Keratinocyte (primary cell): Measurements from ENCODE around the gene UCKL1. TPM values are rescaled to one million over a fixed set of nuclear protein-coding genes. Genes with fewer than 3 reads are reported as not detected.
A peak's percentile ranks its signal among the peaks of the same experiment; 100 is the strongest.

Experiments
- DNase-seq: peaks from one replicate; pipeline ENCODE4 v3.0.0-alpha.2; 2011; ENCODE audit warnings: low read depth, missing footprints, low spot score
- FAIRE-seq: peaks from 2 replicates; lab custom pipeline; 2011; peaks lifted over from hg19 to GRCh38; lab: Jason Lieb, UNC
- H2AFZ ChIP-seq: 2 replicates; pipeline ENCODE4 v1.6.0; 2012; ENCODE audit warnings: low read length, control low read depth, inconsistent platforms; ENCODE audit not compliant: control insufficient read depth
- H3K27ac ChIP-seq: 2 replicates; pipeline ENCODE4 v1.5.1; 2011; ENCODE audit warnings: low read length; ENCODE audit not compliant: control insufficient read depth, insufficient read depth
- H3K27me3 ChIP-seq: 3 replicates; pipeline ENCODE4 v1.6.0; 2011; ENCODE audit warnings: low read length; ENCODE audit not compliant: control insufficient read depth, insufficient read depth; ENCODE audit errors: extremely low read depth
- H3K36me3 ChIP-seq, 2 experiments: 2 replicates in 1 of 2; 3 replicates in 1 of 2; pipeline ENCODE4 v1.5.1; 2011; ENCODE audit warnings: low read length in 2 of 2, mild to moderate bottlenecking in 1 of 2; ENCODE audit not compliant: control insufficient read depth in 2 of 2, insufficient read depth in 2 of 2; ENCODE audit errors: extremely low read depth in 1 of 2
- H3K4me1 ChIP-seq: 3 replicates; pipeline ENCODE4 v1.5.1; 2011; ENCODE audit warnings: low read length; ENCODE audit not compliant: control insufficient read depth, insufficient read depth; ENCODE audit errors: extremely low read depth
- H3K4me2 ChIP-seq: 3 replicates; pipeline ENCODE4 v1.6.0; 2011; ENCODE audit warnings: low read depth, low read length; ENCODE audit not compliant: control insufficient read depth, insufficient read depth; ENCODE audit errors: extremely low read depth
- H3K4me3 ChIP-seq, 3 experiments: fragments of 200-600 bp in 1 of 3; sonication (generic) in 1 of 3; 2 replicates in 2 of 3; 3 replicates in 1 of 3; pipeline ENCODE4 v1.5.1; 2011 to 2016; ENCODE audit warnings: low read length in 3 of 3, mild to moderate bottlenecking in 3 of 3, control low read depth in 2 of 3, inconsistent platforms in 1 of 3, low read depth in 1 of 3, mixed read lengths in 1 of 3, mixed run types in 1 of 3, moderate library complexity in 1 of 3; ENCODE audit not compliant: control insufficient read depth in 2 of 3, insufficient read depth in 2 of 3; ENCODE audit errors: extremely low read depth in 1 of 3
- H3K79me2 ChIP-seq: 2 replicates; pipeline ENCODE4 v1.6.0; 2012; ENCODE audit warnings: low read length; ENCODE audit not compliant: control insufficient read depth, insufficient read depth
- H3K9ac ChIP-seq: 3 replicates; pipeline ENCODE4 v1.6.0; 2011; ENCODE audit warnings: low read length; ENCODE audit not compliant: control insufficient read depth, insufficient read depth; ENCODE audit errors: extremely low read depth
- H3K9me1 ChIP-seq: 3 replicates; pipeline ENCODE4 v1.6.0; 2011; ENCODE audit warnings: low read length; ENCODE audit not compliant: control insufficient read depth, insufficient read depth; ENCODE audit errors: extremely low read depth
- H3K9me3 ChIP-seq: 2 replicates; pipeline ENCODE4 v1.5.1; 2012; ENCODE audit warnings: low read depth, low read length; ENCODE audit not compliant: control insufficient read depth
- H4K20me1 ChIP-seq: 3 replicates; pipeline ENCODE4 v1.6.0; 2011; ENCODE audit warnings: low read length; ENCODE audit not compliant: control insufficient read depth, insufficient read depth; ENCODE audit errors: extremely low read depth
- EZH2 ChIP-seq: IDR thresholded peaks from one replicate; pipeline ENCODE4 v1.6.1; 2012; ENCODE audit warnings: inconsistent platforms, mild to moderate bottlenecking, low read length, moderate library complexity
- dilution Hi-C: fragments of 300-500 bp; cut with MboI; formaldehyde crosslinking; loops from one replicate; pipeline ENCODE4 v1.7.0; 2020; ENCODE audit warnings: low sequenced_read_pairs; ENCODE audit not compliant: extremely low pct_ligation_motif_present
- polyA plus RNA-seq, 5 experiments: library from polyadenylated mRNA; depleted of rRNA in 3 of 5; stranded (reverse) in 3 of 5; stranded (forward) in 1 of 5; unstranded in 1 of 5; fragments of >200 nt; gene quantifications; 1 replicate in 1 of 5; 2 replicates in 3 of 5; 3 replicates in 1 of 5; pipeline versions ENCODE4 v1.2.1 to v1.2.3, GENCODE V29; 2011 to 2012; ENCODE audit warnings: missing spikeins in 2 of 5, low read depth in 1 of 5, low replicate concordance in 1 of 5
- TF ChIP-seq, protein P1 (sequence below), 3 experiments: IDR thresholded peaks in 1 of 3; conservative IDR thresholded peaks in 1 of 3; optimal IDR thresholded peaks in 1 of 3; 2 replicates in 2 of 3; 3 replicates in 1 of 3; pipeline versions ENCODE3 to v1.5.1; 2011; ENCODE audit warnings: low read length in 3 of 3, mild to moderate bottlenecking in 3 of 3, moderate library complexity in 2 of 3, control low read depth in 1 of 3, inconsistent platforms in 1 of 3; ENCODE audit not compliant: insufficient read depth in 2 of 3; ENCODE audit errors: extremely low read depth in 1 of 3

UCKL1 gene
- polyA plus RNA-seq, 1 donor (not counting 4 experiments of a cell fraction or from before 2014, with no cell fraction given), result 24.1 TPM

DNA sequence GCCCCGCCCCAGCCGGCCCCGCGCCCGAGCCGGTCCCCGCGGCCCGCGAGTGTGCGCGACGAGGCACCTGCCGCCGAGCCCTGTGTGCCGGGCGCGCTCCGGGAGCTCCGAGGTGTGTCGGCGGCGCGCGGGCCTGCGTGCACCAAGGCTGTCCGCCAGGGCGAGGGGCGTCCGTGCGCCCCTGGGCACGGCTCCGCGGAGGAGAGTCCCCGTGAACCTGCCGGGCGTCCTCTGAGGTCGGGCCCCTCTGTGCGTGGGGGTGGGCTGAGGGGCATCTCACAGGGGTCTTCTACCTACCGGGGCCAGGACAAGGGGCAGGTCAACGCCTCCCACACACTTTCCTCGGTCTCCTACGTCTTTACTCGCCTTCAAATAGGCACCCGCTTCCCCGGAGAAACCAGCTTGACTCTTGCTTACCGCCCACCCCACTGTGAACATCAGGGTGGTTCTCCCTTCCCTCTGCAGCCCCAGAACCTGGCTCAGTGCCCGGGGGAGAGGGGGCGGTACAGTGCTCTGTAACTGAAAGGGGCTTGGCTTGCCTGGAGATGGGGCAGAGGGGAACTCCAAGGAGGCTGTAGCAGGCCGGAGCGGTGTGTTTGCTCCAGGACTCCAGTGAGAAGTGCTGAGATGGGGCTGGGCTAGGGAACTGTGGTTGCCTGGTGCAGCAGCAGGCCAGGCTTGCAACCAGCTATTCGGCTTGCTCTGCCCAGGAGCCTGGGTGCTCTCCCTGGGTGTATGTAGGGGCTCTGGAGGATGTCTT, 23.5 kb upstream of the UCKL1 start, which contains the start of gene SAMD10:
TSS of gene SAMD10 (minus strand) at position 86 of the 760 bp plus-strand sequence. CDS start 175 bp downstream, outside the sequence.
- peak within 1 kb of the TSS; percentile 91 for H3K27ac ChIP-seq
- FAIRE-seq, result no peak
- DNase-seq, result no peak
- peaks cover 4 to 12% of the 10 kb centered on the region in 2 experiments for H3K36me3 ChIP-seq
- peak within 1 kb of the TSS; percentile 72 for H2AFZ ChIP-seq
- no peaks in the 10 kb centered on the region for H3K9me1 ChIP-seq
- peaks cover 20% of the 10 kb centered on the region for H3K79me2 ChIP-seq
- H4K20me1 ChIP-seq, result no peaks in the 10 kb centered on the region
- H3K27me3 ChIP-seq, result no peaks in the 10 kb centered on the region
- peak within 1 kb of the TSS; percentile 96 for H3K4me2 ChIP-seq
- peak within 1 kb of the TSS; percentile 80 for H3K9ac ChIP-seq
- peaks cover 29% of the 10 kb centered on the region for H3K4me1 ChIP-seq
- peak within 1 kb of the TSS; percentile 89 to 94 (median 91) for H3K4me3 ChIP-seq
- H3K9me3 ChIP-seq, result no peaks in the 10 kb centered on the region
- TF ChIP-seq, protein P1, sequence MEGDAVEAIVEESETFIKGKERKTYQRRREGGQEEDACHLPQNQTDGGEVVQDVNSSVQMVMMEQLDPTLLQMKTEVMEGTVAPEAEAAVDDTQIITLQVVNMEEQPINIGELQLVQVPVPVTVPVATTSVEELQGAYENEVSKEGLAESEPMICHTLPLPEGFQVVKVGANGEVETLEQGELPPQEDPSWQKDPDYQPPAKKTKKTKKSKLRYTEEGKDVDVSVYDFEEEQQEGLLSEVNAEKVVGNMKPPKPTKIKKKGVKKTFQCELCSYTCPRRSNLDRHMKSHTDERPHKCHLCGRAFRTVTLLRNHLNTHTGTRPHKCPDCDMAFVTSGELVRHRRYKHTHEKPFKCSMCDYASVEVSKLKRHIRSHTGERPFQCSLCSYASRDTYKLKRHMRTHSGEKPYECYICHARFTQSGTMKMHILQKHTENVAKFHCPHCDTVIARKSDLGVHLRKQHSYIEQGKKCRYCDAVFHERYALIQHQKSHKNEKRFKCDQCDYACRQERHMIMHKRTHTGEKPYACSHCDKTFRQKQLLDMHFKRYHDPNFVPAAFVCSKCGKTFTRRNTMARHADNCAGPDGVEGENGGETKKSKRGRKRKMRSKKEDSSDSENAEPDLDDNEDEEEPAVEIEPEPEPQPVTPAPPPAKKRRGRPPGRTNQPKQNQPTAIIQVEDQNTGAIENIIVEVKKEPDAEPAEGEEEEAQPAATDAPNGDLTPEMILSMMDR (optimal IDR thresholded peaks at IDR 0.05 in 1 of 3, IDR thresholded peaks at IDR 0.05 in 1 of 3, conservative IDR thresholded peaks at IDR 0.05 in 1 of 3; ENCODE audit: extremely low read depth in 1 of 3, insufficient read depth in 2 of 3, low read length in 3 of 3), result no peak
- TF ChIP-seq EZH2, result no peak
- dilution Hi-C loops, result no loop called here

DNA sequence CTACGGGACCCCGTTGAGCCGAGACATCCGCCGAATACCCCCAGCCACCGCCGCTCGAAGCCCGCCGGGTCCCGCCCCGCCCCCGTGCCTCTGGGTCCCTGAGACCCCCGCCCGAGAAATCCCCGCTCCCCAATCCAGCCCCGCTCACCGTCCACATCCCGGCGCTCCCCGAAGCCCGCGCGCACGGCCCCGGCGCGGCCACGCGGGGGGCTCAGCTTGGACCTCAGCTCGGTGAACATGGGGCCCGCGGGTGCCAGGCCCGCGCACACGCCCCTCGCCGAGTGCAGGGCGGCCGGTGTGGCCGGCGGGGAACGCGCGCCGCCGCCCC, 23.0 kb upstream of the UCKL1 start:
- Histone ChIP-seq H2AFZ (peak overlapping the region; percentile 62), H3K4me2 (peak overlapping the region; percentile 76), H3K9ac (peak overlapping the region; percentile 37), H3K36me3 (peaks cover 4 to 8% of the 10 kb centered on the region in 2 experiments), H4K20me1 (no peaks in the 10 kb centered on the region), H3K27me3 (no peaks in the 10 kb centered on the region), H3K79me2 (peaks cover 20% of the 10 kb centered on the region), H3K27ac (no peak overlapping the region), H3K4me3 (peak overlapping the region; percentile 50 to 64 (median 62)), H3K4me1 (peaks cover 29% of the 10 kb centered on the region), H3K9me1 (no peaks in the 10 kb centered on the region), H3K9me3 (no peaks in the 10 kb centered on the region)
- no peak for TF ChIP-seq EZH2
- TF ChIP-seq, protein P1 (optimal IDR thresholded peaks at IDR 0.05 in 1 of 3, IDR thresholded peaks at IDR 0.05 in 1 of 3, conservative IDR thresholded peaks at IDR 0.05 in 1 of 3; ENCODE audit: extremely low read depth in 1 of 3, insufficient read depth in 2 of 3, low read length in 3 of 3), result no peak
- dilution Hi-C loops, result no loop called here
- no peak for FAIRE-seq
- no peak for DNase-seq
